ENCODE results near the gene RPAP3.

GRCh38 chr12:47732504-47732903 is 26.7 kb upstream of the RPAP3 start:
- no peak for TF ChIP-seq CTCF (IDR thresholded peaks at IDR 0.05)
- no peak for TF ChIP-seq POLR2A (IDR thresholded peaks at IDR 0.05)
